ENCODE measurements around the gene CAMK1. TPM values are rescaled to one million over a fixed set of nuclear protein-coding genes. Genes with fewer than 3 reads are reported as not detected.
A peak's percentile ranks its signal among the peaks of the same experiment; 100 is the strongest.

The CAMK1 gene
- total RNA-seq, 2 donors from 2014 or later, result 19.8 to 24.4 TPM

- Mint-ChIP-seq H3K36me3 (peaks cover 36% of the 10 kb centered on the region), H3K4me3 (no peak overlapping the region), H3K9me3 (no peaks in the 10 kb centered on the region), H3K27me3 (no peaks in the 10 kb centered on the region), H3K4me1 (ENCODE audit: low read depth in 2 of 2) (peaks cover 37 to 46% of the 10 kb centered on the region in 2 donors), H3K27ac (peak overlapping the region; percentile 9 to 21)
- ATAC-seq, result no peak
- DNase-seq (ENCODE audit: low spot score), result no peak
Measured at GRCh38 chr3:9786825-9787669, 17.3 kb upstream of the CAMK1 start.

GRCh38 chr3:9786209-9786739, 16.5 kb upstream of the CAMK1 start:
- no peaks in the 10 kb centered on the region for H3K27me3 Mint-ChIP-seq
- H3K4me3 Mint-ChIP-seq, result no peak overlapping the region
- no peaks in the 10 kb centered on the region for H3K9me3 Mint-ChIP-seq
- peaks cover 37% of the 10 kb centered on the region for H3K36me3 Mint-ChIP-seq
- peaks cover 36 to 43% of the 10 kb centered on the region in 2 donors for H3K4me1 Mint-ChIP-seq (ENCODE audit: low read depth in 2 of 2)
- no peak for DNase-seq (ENCODE audit: low spot score)
- no peak overlapping the region for H3K27ac Mint-ChIP-seq
- ATAC-seq, result no peak

DNA sequence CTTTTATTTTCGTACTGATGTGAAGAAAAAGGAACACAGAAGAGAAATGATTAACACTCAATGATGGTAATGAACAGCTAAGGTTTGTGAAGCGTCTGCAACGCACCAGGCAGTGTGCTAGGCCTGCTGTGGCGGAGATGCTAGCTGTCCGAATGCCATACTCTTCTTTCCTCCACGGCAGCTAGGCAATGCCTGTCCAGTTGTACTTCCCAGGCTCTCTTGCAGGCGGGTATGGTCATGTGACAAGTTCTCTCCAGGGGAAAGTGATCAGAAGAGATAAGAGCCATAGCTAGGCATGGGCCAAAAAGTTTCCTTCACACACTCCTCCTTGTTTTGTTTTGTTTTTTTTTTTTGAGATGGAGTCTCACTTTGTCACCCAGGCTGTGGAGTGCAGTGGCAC, 15.9 kb upstream of the CAMK1 start:
- ATAC-seq, result no peak
- Mint-ChIP-seq H3K4me3 (no peak overlapping the region), H3K9me3 (no peaks in the 10 kb centered on the region), H3K4me1 (ENCODE audit: low read depth in 2 of 2) (peaks cover 36 to 44% of the 10 kb centered on the region in 2 donors), H3K27me3 (no peaks in the 10 kb centered on the region), H3K27ac (no peak overlapping the region), H3K36me3 (peaks cover 37% of the 10 kb centered on the region)
- DNase-seq (ENCODE audit: low spot score), result no peak

DNA sequence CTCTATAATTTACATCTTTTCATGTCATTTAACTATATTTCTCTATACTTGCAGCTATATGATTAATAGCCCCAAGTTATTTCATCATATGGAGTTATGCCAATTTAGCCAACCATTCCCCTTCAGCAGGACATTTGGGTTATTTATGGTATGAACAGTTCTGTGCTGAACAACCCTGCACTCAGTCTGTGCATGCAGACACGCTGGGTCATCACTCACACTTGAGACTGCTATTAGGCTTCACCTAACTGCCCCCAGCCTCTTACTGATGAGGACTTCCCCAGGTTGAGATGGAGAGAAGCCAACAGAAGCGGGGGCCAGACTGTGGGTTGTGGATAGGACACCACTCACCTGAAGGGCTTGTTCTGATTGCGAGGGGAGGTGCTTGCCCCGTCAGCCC, 15.2 kb upstream of the CAMK1 start:
- no peaks in the 10 kb centered on the region for H3K27me3 Mint-ChIP-seq
- H3K36me3 Mint-ChIP-seq, result peaks cover 30% of the 10 kb centered on the region
- no peak for DNase-seq (ENCODE audit: low spot score)
- H3K9me3 Mint-ChIP-seq, result no peaks in the 10 kb centered on the region
- H3K4me3 Mint-ChIP-seq, result no peak overlapping the region
- ATAC-seq, result no peak
- H3K27ac Mint-ChIP-seq, result no peak overlapping the region
- H3K4me1 Mint-ChIP-seq (ENCODE audit: low read depth in 2 of 2), result peaks cover 36 to 45% of the 10 kb centered on the region in 2 donors

GRCh38 chr3:9783954-9784353, 14.2 kb upstream of the CAMK1 start:
- H3K4me1 Mint-ChIP-seq (ENCODE audit: low read depth in 2 of 2), result peaks cover 44 to 46% of the 10 kb centered on the region in 2 donors
- no peak overlapping the region for H3K4me3 Mint-ChIP-seq
- peaks cover 28% of the 10 kb centered on the region for H3K36me3 Mint-ChIP-seq
- H3K9me3 Mint-ChIP-seq, result no peaks in the 10 kb centered on the region
- H3K27me3 Mint-ChIP-seq, result no peaks in the 10 kb centered on the region
- H3K27ac Mint-ChIP-seq, result no peak overlapping the region
- DNase-seq (ENCODE audit: low spot score), result no peak
- ATAC-seq, result no peak

GRCh38 chr3:9782770-9783169, 13.0 kb upstream of the CAMK1 start:
- DNase-seq (ENCODE audit: low spot score), result no peak
- Mint-ChIP-seq H3K4me3 (no peak overlapping the region), H3K36me3 (peaks cover 26% of the 10 kb centered on the region), H3K27ac (peak overlapping the region; percentile 93 to 99), H3K27me3 (no peaks in the 10 kb centered on the region), H3K4me1 (ENCODE audit: low read depth in 2 of 2) (peaks cover 55 to 57% of the 10 kb centered on the region in 2 donors), H3K9me3 (no peaks in the 10 kb centered on the region)
- ATAC-seq, result no peak

GRCh38 chr3:9781978-9782603, 12.3 kb upstream of the CAMK1 start:
- no peaks in the 10 kb centered on the region for H3K9me3 Mint-ChIP-seq

DNA sequence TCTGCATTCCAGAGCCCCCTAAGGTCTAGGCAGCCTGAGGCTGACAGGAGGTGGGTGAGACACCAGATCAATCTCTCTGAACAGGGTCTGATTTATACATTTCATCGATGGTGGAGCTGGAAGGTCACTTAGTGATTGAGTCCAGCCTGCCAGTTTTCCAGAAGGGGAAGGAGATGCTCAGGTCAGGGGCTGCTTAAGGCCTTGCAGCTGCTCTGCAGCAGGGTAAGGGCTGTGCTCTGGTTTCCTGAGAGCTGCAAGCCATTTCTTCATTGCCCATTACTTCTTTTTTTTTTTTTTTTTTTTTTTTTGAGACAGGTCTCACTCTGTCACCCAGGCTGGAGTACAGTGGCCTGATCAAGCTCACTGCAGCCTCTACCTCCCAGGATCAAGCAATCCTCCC, 11.8 kb upstream of the CAMK1 start:
- DNase-seq (ENCODE audit: low spot score) (no peak), ATAC-seq (no peak)
- Mint-ChIP-seq H3K9me3 (no peaks in the 10 kb centered on the region), H3K27me3 (no peaks in the 10 kb centered on the region), H3K4me3 (peak overlapping the region; percentile 13), H3K27ac (peak overlapping the region; percentile 93 to 99), H3K36me3 (peaks cover 21% of the 10 kb centered on the region), H3K4me1 (ENCODE audit: low read depth in 2 of 2) (peaks cover 53 to 61% of the 10 kb centered on the region in 2 donors)

More at GRCh38 chr3:9781978-9782603, 12.3 kb upstream of the CAMK1 start:
- peaks cover 53 to 58% of the 10 kb centered on the region in 2 donors for H3K4me1 Mint-ChIP-seq (ENCODE audit: low read depth in 2 of 2)
- ATAC-seq (no peak), DNase-seq (ENCODE audit: low spot score) (no peak)
- peaks cover 21% of the 10 kb centered on the region for H3K36me3 Mint-ChIP-seq
- H3K4me3 Mint-ChIP-seq, result peak overlapping the region; percentile 15
- peak overlapping the region; percentile 93 to 99 for H3K27ac Mint-ChIP-seq
- no peaks in the 10 kb centered on the region for H3K27me3 Mint-ChIP-seq

DNA sequence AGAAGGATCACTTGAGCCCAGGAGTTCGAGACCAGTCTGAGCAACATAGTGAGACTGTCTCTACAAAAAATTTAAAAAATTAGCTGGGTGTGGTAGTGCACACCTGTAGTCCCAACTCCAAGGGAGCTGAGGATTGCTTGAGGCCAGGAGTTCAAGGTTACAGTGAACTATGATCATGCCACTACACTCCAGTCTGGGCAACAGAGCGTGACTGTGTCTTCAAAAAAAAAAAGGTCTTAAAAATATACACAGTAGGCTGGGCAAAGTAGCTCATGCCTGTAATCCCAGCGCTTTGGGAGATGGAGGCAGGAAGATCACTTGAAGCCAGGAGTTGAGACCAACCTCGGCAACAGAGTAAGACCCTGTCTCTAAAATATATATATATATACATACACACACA, 11.2 kb upstream of the CAMK1 start:
- ATAC-seq (no peak), DNase-seq (ENCODE audit: low spot score) (no peak)

DNA sequence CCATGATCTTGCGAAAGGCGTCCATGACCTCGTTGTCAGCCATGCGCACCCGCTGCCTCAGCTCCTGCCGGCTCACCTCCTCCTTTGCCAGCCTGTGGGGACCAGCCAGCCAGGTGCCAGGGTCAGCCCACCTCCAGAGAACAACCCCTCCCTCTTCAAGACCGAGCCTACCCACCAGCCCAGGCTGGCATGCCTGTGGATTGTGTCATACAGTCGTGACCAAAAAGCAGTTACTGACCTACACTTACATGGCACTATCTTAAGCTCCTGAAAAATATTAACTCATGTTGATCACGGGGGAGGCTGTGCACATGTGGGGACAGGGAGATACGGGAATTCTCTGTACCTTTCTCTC, 10.7 kb upstream of the CAMK1 start:
- no peaks in the 10 kb centered on the region for H3K27me3 Mint-ChIP-seq
- H3K4me1 Mint-ChIP-seq (ENCODE audit: low read depth in 2 of 2), result peaks cover 53 to 55% of the 10 kb centered on the region in 2 donors
- H3K36me3 Mint-ChIP-seq, result peaks cover 18% of the 10 kb centered on the region
- ATAC-seq (peak; percentile 14 to 25), DNase-seq (ENCODE audit: low spot score) (no peak)
- H3K4me3 Mint-ChIP-seq, result peak overlapping the region; percentile 59
- H3K9me3 Mint-ChIP-seq, result no peaks in the 10 kb centered on the region
- peak overlapping the region; percentile 93 to 99 for H3K27ac Mint-ChIP-seq

More for the DNA sequence above, 11.2 kb upstream of the CAMK1 start:
- Mint-ChIP-seq H3K36me3 (peaks cover 21% of the 10 kb centered on the region), H3K4me1 (ENCODE audit: low read depth in 2 of 2) (peaks cover 53 to 57% of the 10 kb centered on the region in 2 donors), H3K27ac (peak overlapping the region; percentile 93 to 99), H3K27me3 (no peaks in the 10 kb centered on the region), H3K9me3 (no peaks in the 10 kb centered on the region), H3K4me3 (peak overlapping the region; percentile 59)

GRCh38 chr3:9779721-9780457, 10.1 kb upstream of the CAMK1 start:
- Mint-ChIP-seq H3K27me3 (no peaks in the 10 kb centered on the region), H3K27ac (peak overlapping the region; percentile 93 to 99), H3K4me3 (peak overlapping the region; percentile 59), H3K9me3 (no peaks in the 10 kb centered on the region), H3K4me1 (ENCODE audit: low read depth in 2 of 2) (peaks cover 53% of the 10 kb centered on the region in 2 donors), H3K36me3 (peaks cover 13% of the 10 kb centered on the region)
- peak; percentile 76 for DNase-seq (ENCODE audit: low spot score)
- ATAC-seq, result peak; percentile 82 to 85

- H3K27ac Mint-ChIP-seq, result peak overlapping the region; percentile 93 to 99
- no peaks in the 10 kb centered on the region for H3K9me3 Mint-ChIP-seq
- peaks cover 53% of the 10 kb centered on the region in 2 donors for H3K4me1 Mint-ChIP-seq (ENCODE audit: low read depth in 2 of 2)
- ATAC-seq (no peak), DNase-seq (ENCODE audit: low spot score) (no peak)
- H3K27me3 Mint-ChIP-seq, result no peaks in the 10 kb centered on the region
- H3K36me3 Mint-ChIP-seq, result peaks cover 12% of the 10 kb centered on the region
- H3K4me3 Mint-ChIP-seq, result peak overlapping the region; percentile 59
Measured at GRCh38 chr3:9779075-9779593, 9.4 kb upstream of the CAMK1 start.

All from natural killer cell treated with Interleukin-12 subunit alpha and Interleukin-12 subunit beta and Interleukin-15 and Interleukin-18, amount 100 ng/mL, for 72 hours (primary cell).